Ishikawa (cell line): ENCODE data around the gene FHIT.

Source experiments
- CEBPB ChIP-seq: IDR thresholded peaks from 2 replicates; pipeline ENCODE4 v1.6.1; 2012
- CREB1 ChIP-seq: IDR thresholded peaks from 2 replicates; pipeline ENCODE4 v1.6.1; 2012; ENCODE audit warnings: low read depth
- EGR1 ChIP-seq: IDR thresholded peaks from 2 replicates; pipeline ENCODE4 v1.6.1; 2012
- EP300 ChIP-seq: IDR thresholded peaks from 2 replicates; pipeline ENCODE4 v1.6.1; 2012; ENCODE audit warnings: borderline replicate concordance
- FOXM1 ChIP-seq: IDR thresholded peaks from 2 replicates; pipeline ENCODE4 v1.6.1; 2012; ENCODE audit warnings: low read depth, borderline replicate concordance
- MAX ChIP-seq: IDR thresholded peaks from 2 replicates; pipeline ENCODE4 v1.6.1; 2012
- NFIC ChIP-seq: IDR thresholded peaks from 2 replicates; pipeline ENCODE4 v1.6.1; 2012
- RAD21 ChIP-seq: IDR thresholded peaks from 2 replicates; pipeline ENCODE4 v1.6.1; 2012; ENCODE audit warnings: low read depth
- TAF1 ChIP-seq: IDR thresholded peaks from 2 replicates; pipeline ENCODE4 v1.6.1; 2012; ENCODE audit warnings: low read depth, mild to moderate bottlenecking
- TCF12 ChIP-seq: IDR thresholded peaks from 2 replicates; pipeline ENCODE4 v1.6.1; 2012; ENCODE audit warnings: low read depth
- TEAD4 ChIP-seq: IDR thresholded peaks from 2 replicates; pipeline ENCODE4 v1.6.1; 2012
- YY1 ChIP-seq: IDR thresholded peaks from 2 replicates; pipeline ENCODE4 v1.6.1; 2012; ENCODE audit warnings: low read depth
- ZBTB7A ChIP-seq: IDR thresholded peaks from 2 replicates; pipeline ENCODE4 v1.6.1; 2012; ENCODE audit warnings: low read depth
- TF ChIP-seq, protein P1 (sequence below): IDR thresholded peaks from 2 replicates; pipeline ENCODE4 v1.6.1; 2012; ENCODE audit warnings: low read depth, mild to moderate bottlenecking
- TF ChIP-seq, protein P2 (sequence below): IDR thresholded peaks from 2 replicates; pipeline ENCODE4 v1.6.1; 2012

The FHIT gene

DNA sequence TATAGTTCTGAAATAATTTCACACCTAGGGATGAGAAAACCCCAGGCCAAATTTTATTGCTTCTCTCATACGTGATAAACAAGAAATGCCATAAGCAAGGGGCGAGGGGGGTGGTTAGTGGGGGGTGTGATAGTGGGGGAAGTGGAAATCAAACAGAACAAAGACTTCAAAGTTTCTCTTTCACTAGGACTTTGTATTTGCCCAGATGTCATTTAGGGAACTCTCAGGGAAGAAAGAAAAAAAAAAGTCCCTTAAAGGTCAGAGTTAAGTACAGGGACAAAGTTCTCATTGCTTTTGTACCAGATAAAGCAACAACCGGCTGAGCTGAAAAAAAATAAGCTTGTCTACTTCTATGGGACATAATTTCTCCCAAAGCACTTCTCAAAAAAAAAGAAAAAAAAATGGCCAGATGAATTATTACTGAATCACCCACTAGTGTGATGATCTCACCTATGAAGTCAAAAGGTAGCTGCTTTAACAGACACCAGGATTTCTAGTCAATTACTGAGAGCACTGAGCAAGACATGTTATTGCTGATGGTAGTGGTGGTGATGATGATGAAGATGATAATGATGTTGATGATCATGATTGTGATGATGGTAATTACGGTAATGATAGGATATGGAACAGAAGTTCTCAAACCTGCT, 56.2 kb downstream of the FHIT start:
- TF ChIP-seq, protein P1, sequence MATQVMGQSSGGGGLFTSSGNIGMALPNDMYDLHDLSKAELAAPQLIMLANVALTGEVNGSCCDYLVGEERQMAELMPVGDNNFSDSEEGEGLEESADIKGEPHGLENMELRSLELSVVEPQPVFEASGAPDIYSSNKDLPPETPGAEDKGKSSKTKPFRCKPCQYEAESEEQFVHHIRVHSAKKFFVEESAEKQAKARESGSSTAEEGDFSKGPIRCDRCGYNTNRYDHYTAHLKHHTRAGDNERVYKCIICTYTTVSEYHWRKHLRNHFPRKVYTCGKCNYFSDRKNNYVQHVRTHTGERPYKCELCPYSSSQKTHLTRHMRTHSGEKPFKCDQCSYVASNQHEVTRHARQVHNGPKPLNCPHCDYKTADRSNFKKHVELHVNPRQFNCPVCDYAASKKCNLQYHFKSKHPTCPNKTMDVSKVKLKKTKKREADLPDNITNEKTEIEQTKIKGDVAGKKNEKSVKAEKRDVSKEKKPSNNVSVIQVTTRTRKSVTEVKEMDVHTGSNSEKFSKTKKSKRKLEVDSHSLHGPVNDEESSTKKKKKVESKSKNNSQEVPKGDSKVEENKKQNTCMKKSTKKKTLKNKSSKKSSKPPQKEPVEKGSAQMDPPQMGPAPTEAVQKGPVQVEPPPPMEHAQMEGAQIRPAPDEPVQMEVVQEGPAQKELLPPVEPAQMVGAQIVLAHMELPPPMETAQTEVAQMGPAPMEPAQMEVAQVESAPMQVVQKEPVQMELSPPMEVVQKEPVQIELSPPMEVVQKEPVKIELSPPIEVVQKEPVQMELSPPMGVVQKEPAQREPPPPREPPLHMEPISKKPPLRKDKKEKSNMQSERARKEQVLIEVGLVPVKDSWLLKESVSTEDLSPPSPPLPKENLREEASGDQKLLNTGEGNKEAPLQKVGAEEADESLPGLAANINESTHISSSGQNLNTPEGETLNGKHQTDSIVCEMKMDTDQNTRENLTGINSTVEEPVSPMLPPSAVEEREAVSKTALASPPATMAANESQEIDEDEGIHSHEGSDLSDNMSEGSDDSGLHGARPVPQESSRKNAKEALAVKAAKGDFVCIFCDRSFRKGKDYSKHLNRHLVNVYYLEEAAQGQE: no peak
- TF ChIP-seq RAD21 (no peak), TCF12 (no peak), CEBPB (no peak), FOXM1 (no peak), MAX (no peak), TEAD4 (no peak), NFIC (no peak), YY1 (no peak), EGR1 (no peak), TAF1 (no peak), ZBTB7A (no peak), EP300 (no peak), CREB1 (no peak)
- TF ChIP-seq, protein P2, sequence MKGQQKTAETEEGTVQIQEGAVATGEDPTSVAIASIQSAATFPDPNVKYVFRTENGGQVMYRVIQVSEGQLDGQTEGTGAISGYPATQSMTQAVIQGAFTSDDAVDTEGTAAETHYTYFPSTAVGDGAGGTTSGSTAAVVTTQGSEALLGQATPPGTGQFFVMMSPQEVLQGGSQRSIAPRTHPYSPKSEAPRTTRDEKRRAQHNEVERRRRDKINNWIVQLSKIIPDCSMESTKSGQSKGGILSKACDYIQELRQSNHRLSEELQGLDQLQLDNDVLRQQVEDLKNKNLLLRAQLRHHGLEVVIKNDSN: no peak

DNA sequence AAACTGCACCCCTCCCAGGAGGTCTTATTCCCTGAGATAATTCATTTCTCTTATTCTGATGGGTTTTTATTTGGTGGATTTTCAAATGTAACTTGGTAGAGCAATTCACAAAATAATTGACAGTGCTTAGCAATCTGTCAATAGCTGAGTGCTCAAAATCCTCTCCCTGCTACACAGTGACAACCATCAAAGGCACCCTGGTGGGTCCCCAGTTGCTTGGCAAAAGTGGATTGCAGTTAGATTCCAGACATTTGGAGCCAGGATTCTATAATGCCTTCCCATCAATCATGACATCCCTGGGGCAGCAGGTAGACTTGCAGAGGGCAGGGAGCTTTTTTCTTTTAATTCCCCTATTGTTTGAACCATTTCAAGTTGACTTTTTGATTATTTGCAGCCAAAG, 59.0 kb downstream of the FHIT start:
- TF ChIP-seq YY1: no peak
- TF ChIP-seq CEBPB: no peak
- TF ChIP-seq TCF12: no peak
- TF ChIP-seq EGR1: no peak
- no peak for TF ChIP-seq TEAD4
- TF ChIP-seq ZBTB7A: no peak
- TF ChIP-seq, protein P2: no peak
- no peak for TF ChIP-seq NFIC
- TF ChIP-seq MAX: no peak
- no peak for TF ChIP-seq RAD21
- no peak for TF ChIP-seq FOXM1
- TF ChIP-seq, protein P1: no peak
- TF ChIP-seq TAF1: no peak

DNA sequence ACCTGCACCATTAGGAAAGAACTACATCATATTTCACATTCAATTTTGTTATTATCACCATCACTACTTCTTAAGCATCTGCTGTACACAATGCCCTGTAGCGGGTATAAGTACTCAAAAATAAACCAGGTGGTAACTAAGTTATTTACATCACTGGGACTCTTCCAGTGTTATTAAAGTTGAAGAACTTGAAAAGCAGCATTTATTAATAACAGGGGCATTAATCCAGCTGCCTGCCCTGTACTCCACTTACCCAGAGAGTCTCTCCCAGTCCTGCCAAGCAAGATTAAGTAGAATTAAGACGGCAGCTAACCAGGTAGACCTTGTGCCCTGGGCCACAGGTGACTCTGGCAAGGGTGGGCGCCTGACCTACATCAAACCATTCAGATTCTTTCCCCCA, 65.2 kb downstream of the FHIT start:
- TF ChIP-seq EP300 (no peak), TAF1 (no peak), EGR1 (no peak), CREB1 (no peak), RAD21 (no peak), YY1 (no peak), MAX (no peak), NFIC (no peak)
- TF ChIP-seq, protein P2: no peak

GRCh38 chr3:61184956-61185355, 66.3 kb downstream of the FHIT start:
- TF ChIP-seq, protein P2: no peak
- TF ChIP-seq MAX (no peak), ZBTB7A (no peak), TAF1 (no peak), RAD21 (no peak), CEBPB (no peak), TEAD4 (no peak), CREB1 (no peak), YY1 (no peak), EP300 (no peak), FOXM1 (no peak)
- TF ChIP-seq, protein P1: no peak
